Measurements from ENCODE around the gene SLC6A19. TPM values are rescaled to one million over a fixed set of nuclear protein-coding genes. Genes with fewer than 3 reads are reported as not detected.

The SLC6A19 gene
- total RNA-seq, 1 donor from 2014 or later: not detected

GRCh38 chr5:1215320-1216096 is 14.1 kb downstream of the SLC6A19 start:
- ATAC-seq (no peak), DNase-seq (no peak)
- Histone ChIP-seq H3K4me3 (no peak overlapping the region), H3K36me3 (no peaks in the 10 kb centered on the region), H3K9me3 (no peaks in the 10 kb centered on the region), H3K27me3 (peaks cover 3% of the 10 kb centered on the region), H3K27ac (no peak overlapping the region), H3K4me1 (no peaks in the 10 kb centered on the region)
- TF ChIP-seq CTCF (IDR thresholded peaks at IDR 0.05): no peak
- intact Hi-C loops (cut with DNase I): no loop called here

- Histone ChIP-seq H3K36me3 (no peaks in the 10 kb centered on the region), H3K27ac (no peak overlapping the region), H3K9me3 (no peaks in the 10 kb centered on the region), H3K27me3 (peaks cover 3% of the 10 kb centered on the region), H3K4me1 (no peaks in the 10 kb centered on the region), H3K4me3 (no peak overlapping the region)
- no peak for TF ChIP-seq CTCF (IDR thresholded peaks at IDR 0.05)
- DNase-seq (no peak), ATAC-seq (no peak)
- intact Hi-C loops (cut with DNase I): no loop called here
Observed at GRCh38 chr5:1216211-1216917, 15.0 kb downstream of the SLC6A19 start.

GRCh38 chr5:1216918-1217295 is 15.5 kb downstream of the SLC6A19 start:
- ATAC-seq (no peak), DNase-seq (no peak)
- H3K4me3 ChIP-seq: no peak overlapping the region
- no peak for TF ChIP-seq CTCF (IDR thresholded peaks at IDR 0.05)
- no peak overlapping the region for H3K27ac ChIP-seq
- peaks cover 3% of the 10 kb centered on the region for H3K27me3 ChIP-seq
- intact Hi-C loops (cut with DNase I): no loop called here
- H3K4me1 ChIP-seq: no peaks in the 10 kb centered on the region
- no peaks in the 10 kb centered on the region for H3K36me3 ChIP-seq
- no peaks in the 10 kb centered on the region for H3K9me3 ChIP-seq

GRCh38 chr5:1217596-1218206 is 16.3 kb downstream of the SLC6A19 start:
- DNase-seq: no peak
- Histone ChIP-seq H3K27me3 (peaks cover 3% of the 10 kb centered on the region), H3K27ac (no peak overlapping the region), H3K36me3 (no peaks in the 10 kb centered on the region), H3K4me3 (no peak overlapping the region), H3K9me3 (no peaks in the 10 kb centered on the region), H3K4me1 (no peaks in the 10 kb centered on the region)
- intact Hi-C loops (cut with DNase I): no loop called here
- no peak for TF ChIP-seq CTCF (IDR thresholded peaks at IDR 0.05)
- no peak for ATAC-seq

- H3K27me3 ChIP-seq: peaks cover 3% of the 10 kb centered on the region
- no peak for DNase-seq
- no peak overlapping the region for H3K27ac ChIP-seq
- intact Hi-C loops (cut with DNase I): no loop called here
- H3K36me3 ChIP-seq: no peaks in the 10 kb centered on the region
- no peaks in the 10 kb centered on the region for H3K9me3 ChIP-seq
- no peak for ATAC-seq
- TF ChIP-seq CTCF (IDR thresholded peaks at IDR 0.05): no peak
- no peaks in the 10 kb centered on the region for H3K4me1 ChIP-seq
- no peak overlapping the region for H3K4me3 ChIP-seq
Observed at GRCh38 chr5:1218351-1219080, 17.1 kb downstream of the SLC6A19 start.
